ENCODE data around the gene MKNK2.

Gene MKNK2

GRCh38 chr19:2084993-2085720 is 34.1 kb upstream of the MKNK2 start:
- no peak for TF ChIP-seq CTCF (conservative IDR thresholded peaks at IDR 0.05; ENCODE audit: low read depth, low read length)
- peak; percentile 38 for DNase-seq (ENCODE audit: low read depth)
- no peak overlapping the region for H3K4me3 ChIP-seq (ENCODE audit: low read depth, low read length)

- TF ChIP-seq CTCF (conservative IDR thresholded peaks at IDR 0.05; ENCODE audit: low read depth, low read length): no peak
- H3K4me3 ChIP-seq (ENCODE audit: low read depth, low read length): no peak overlapping the region
- DNase-seq (ENCODE audit: low read depth): no peak
These were observed 32.3 kb upstream of the MKNK2 start for GRCh38 chr19:2083174-2083854.

- DNase-seq (ENCODE audit: low read depth): no peak
- no peak overlapping the region for H3K4me3 ChIP-seq (ENCODE audit: low read depth, low read length)
- no peak for TF ChIP-seq CTCF (conservative IDR thresholded peaks at IDR 0.05; ENCODE audit: low read depth, low read length)
These were observed 31.1 kb upstream of the MKNK2 start for GRCh38 chr19:2081873-2082810.

- DNase-seq (ENCODE audit: low read depth): no peak
- no peak for TF ChIP-seq CTCF (conservative IDR thresholded peaks at IDR 0.05; ENCODE audit: low read depth, low read length)
- no peak overlapping the region for H3K4me3 ChIP-seq (ENCODE audit: low read depth, low read length)
These were observed 29.4 kb upstream of the MKNK2 start for GRCh38 chr19:2080336-2080988.

- no peak overlapping the region for H3K4me3 ChIP-seq (ENCODE audit: low read depth, low read length)
- TF ChIP-seq CTCF (conservative IDR thresholded peaks at IDR 0.05; ENCODE audit: low read depth, low read length): no peak
- no peak for DNase-seq (ENCODE audit: low read depth)
These were observed 28.8 kb upstream of the MKNK2 start for GRCh38 chr19:2079865-2080301.

GRCh38 chr19:2079076-2079864 is 28.2 kb upstream of the MKNK2 start:
- TF ChIP-seq CTCF (conservative IDR thresholded peaks at IDR 0.05; ENCODE audit: low read depth, low read length): no peak
- DNase-seq (ENCODE audit: low read depth): no peak
- H3K4me3 ChIP-seq (ENCODE audit: low read depth, low read length): no peak overlapping the region
